OCI-M2 (cell line): ENCODE measurements around the gene SPPL3.

ENCODE experiments used
- DNase-seq: peaks from one replicate; lab custom pipeline; 2025; ENCODE audit not compliant: unreplicated experiment; lab: John Stamatoyannopoulos, UW

Gene SPPL3

DNA sequence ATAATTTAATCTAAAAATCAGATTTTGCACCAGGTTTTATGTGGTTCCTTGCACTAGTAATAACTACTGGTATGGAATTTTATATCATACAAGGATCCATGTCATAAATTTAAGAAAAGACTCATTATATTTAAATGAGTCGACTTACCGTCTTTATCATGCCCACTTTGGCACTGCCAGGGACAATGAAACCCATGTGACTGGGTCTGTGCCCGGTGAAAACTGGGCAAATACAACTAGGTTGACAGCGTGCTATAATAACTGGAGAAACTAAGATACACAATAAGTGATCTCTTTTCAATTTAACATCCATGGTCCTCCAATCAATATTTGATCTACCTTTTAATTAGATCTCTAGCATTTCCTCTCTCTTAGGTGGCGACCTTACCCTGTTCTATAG is 114.0 kb downstream of the SPPL3 start:
- no peak for DNase-seq

DNA sequence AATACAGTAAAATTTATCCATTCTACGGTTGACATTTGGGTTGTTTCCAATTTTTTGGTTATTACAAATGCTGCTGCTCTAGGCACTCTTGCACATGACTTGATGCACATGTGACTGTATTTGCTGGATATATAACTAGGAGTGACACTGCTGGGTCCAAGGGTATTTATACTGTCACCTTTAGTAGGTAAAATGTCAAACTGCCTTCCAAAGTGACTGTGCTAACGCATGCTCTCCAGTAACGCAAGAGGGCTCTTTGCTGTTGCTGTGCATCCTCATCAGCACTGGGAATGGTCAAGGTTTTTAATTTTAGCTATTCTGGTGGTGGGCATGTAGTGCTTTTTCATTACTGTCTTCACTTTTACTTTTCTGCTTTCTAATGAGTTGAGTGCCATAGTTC is 116.3 kb downstream of the SPPL3 start:
- DNase-seq: no peak

DNA sequence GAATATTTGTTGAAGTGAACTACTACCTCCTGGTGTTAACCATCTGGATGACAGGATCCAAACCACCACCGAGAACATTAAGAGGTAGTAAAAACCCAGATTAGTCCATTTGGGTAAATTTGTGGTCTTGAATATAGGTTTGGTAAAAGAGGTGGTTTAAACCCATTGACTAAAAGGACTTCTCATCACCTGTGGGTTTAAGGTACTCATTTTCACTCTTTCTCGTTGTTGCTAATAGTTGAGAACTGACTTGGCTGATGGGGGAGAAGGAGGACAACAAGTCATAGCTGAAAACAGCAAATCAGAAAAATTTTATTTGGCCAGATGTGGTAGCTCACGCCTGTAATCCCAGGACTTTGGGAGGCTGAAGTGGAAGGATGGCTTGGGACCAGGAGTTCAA is 119.4 kb downstream of the SPPL3 start:
- DNase-seq: no peak

DNA sequence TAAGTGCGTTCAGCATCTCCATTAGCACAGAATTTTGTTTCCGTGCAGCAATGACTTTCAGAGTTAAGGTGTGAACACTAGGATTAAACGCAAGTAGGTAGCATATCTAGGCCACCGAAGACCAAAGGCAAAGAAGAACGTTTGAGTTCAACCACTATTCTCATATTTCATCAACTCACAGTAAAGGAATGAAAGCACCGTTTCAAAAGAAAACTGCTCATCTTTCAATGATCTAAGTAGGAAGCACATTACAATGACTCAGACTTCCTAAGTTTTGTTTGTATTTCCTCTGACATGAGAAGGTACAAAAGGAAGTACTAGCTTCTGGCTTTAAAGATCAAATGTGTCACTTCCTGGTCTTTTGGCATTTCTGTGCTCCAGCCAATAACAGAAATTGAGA is 121.0 kb downstream of the SPPL3 start:
- no peak for DNase-seq

DNA sequence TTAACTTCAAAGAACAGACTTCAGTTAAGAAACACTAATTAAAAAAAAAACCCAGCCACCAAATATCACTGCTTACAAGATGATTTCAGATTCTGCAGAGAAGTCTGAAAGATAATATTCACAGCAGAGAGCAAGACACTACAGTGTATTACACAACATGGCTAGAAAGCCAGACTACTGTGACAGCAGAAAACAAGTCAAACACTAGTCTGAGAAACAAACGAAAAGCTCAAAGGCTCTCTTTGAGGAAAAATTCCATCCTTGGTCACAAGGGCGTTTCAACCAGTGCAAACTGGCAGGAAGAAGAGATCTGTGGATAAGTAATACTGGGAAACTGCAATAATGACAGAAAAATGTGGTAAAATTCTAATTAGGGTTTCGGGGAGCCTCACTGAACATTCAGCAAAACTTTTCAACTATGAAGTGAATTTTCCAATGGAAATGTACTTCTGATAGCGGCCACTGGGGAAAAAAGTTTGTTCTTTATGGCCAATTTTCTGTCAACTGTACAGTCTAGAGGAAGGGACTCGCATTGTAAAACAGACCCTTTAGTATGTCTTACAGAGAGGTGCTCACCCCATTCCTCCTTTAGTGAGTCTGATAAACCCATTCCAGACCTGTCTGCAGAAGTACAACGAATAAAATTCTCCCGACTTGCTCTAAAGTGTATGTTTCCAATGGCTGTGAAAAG is 128.2 kb downstream of the SPPL3 start:
- no peak for DNase-seq

DNA sequence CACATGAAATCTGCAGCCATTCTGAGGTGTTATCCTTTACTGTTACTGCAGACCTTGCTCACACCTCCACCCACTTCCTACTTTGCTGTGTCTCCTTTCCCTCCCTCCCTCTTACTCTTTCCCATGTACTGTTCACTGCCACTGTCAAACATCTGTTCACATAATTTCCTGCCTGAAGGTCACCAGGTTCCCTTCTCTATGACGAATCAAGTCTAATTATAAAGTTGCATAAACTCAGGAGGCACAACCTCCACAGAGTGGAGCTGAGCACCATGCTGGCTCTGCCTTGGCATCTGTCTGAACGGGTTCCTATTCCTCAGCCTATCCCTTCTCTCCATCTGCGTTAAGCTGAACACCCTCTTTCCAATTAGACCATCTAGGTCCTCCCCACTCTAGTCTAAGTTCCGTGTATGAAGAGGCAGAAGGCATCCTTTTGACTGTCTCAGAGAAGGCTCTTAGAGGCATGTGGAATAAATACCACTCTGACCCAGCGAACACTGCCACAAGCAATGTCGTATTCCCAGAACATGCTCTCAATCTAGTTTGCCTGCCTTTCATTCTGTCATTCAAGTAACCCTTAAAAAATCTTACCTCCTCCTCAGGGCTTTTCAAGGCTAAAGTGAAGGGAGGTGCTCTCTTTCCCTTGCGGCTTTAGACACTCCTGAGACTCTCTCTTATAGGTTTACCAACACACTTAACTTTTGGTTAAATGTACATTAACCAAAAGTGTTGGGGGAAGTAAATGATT is 129.8 kb downstream of the SPPL3 start:
- no peak for DNase-seq

DNA sequence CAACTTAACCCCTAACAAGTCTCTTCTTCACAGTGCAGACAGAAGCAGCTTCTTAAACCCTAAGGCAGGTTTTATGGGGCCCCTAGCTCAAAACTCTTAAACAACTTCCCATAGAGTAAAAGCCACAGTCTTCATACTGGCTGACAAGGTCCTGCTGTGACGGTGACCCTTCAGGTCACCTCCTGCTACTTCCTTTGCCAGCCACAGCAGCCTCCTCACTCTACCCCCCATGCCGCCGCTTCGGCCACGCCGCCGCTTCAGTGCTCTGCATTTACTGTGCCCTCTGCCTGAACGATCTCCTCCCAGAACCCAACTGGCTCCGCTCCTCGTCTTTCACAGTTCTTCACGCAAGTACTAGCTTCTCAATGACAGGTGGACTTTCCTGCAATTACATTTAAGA is 133.1 kb downstream of the SPPL3 start:
- no peak for DNase-seq

DNA sequence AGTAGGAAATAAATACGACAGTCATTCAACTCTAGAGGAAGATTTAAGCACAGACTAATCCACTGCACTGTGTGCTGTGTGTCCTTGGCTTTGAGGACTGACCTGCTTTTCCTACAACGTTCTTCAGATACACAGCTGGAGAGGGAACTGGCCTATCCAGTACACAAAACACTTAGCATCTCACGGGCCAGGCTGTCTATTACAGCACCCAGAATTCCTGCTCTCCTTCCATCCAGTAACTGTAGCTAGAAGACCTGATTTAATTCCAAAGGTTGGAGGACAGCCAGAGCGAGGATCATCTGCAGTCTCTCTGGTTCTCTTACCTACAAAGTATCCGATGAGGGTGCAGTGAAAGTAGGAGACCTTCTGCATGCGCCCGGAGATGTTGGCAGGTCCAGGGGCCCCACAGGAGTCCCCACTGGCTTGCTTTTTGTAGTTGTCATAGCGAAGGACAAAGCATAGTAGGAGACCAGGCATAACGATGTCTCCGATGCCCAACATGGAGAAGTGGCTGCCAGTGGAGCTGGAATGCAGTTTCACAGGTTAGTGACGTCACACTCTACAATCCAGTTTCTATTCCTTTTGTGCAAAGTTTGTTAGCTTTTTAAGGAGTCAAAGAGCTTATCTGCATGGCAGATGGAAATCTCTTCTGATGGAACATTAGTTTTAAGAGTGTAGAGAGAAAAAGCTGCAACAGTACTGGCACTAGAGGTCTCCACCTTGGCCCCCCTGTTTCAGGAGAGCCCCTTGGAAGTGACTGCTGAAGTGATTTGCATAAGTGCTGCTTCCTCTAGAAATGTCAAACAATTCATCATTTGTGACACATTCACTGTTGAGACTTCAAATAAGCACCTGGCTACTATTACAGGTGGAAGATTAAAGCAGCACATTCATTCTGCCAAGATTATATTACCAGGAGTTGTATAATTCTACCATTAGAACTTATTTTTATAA is 136.8 kb downstream of the SPPL3 start:
- DNase-seq: no peak

DNA sequence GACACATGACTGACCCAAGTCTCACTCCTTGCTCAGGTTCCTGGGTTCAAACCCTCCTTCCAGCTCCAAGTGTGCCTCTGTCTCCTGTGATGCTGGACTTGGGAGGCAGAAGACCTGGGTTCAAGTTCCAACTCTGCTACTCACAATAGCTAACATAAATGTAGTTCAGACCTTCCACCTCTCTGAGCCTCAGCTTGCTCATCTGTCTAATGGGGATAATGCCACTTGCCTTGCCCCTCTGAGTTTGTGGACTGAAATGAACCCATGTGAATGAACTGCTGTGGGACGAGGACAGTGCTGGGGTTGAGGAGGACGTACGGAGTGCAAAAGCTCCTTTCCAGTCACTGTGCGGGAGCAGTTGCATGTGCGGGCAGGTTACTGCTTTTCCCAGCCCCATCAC is 137.6 kb downstream of the SPPL3 start:
- DNase-seq: no peak

DNA sequence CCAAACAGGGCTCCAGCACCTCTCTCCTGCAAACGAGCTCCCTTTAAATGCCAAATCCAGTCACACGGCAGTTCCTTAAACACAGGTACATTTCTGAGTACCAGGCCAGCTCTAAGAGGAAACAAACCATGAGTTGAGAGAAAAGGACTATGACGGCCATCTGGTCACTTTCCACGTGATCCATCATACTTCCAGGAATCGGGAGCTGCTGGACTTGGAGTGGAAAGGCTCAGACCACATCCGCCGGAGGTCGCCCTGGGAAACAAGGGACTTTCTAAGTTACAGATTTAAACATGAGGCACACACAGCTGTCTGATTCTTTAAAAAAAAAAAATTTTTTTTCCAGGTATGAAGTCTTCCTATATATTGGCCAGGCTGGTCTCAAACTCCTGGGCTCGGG is 139.3 kb downstream of the SPPL3 start:
- DNase-seq: no peak

DNA sequence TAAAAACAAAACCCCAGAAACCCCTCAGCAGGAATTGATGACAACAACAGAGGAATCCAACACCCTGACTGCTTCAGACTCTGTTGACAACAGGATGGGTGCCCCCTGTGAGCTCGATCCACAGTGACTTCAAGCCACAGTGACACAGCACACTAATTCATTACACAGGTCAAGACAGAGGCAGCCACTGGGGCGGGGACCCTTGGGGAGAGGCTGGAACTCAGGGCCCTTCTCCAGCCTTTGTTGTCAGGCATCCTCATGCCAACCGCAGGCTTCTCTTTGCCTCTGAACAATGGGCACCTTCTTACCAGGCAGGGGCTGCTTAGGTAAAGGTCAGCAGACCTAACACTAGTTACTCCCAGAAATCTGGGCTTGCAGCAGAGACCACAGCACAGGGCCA is 140.9 kb downstream of the SPPL3 start:
- no peak for DNase-seq

DNA sequence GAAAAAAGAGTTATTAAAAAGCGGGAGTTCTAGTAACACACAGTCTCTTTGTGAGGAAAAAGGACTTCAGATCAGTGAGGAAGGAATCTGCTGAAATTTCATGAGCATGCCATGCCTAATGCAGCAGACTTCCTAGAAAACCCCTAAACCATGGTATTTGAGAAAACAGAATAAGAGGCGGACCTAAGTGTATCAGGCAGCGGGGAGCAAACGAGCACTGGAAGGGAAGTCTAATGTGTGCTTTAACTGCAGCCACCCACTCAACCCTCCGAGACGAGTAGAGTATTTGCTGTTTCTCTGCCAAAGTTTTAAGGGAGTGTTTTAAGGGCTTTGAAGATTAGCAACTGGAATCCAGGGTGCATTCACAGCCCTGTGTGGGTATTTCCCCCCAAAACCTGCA is 142.1 kb downstream of the SPPL3 start:
- no peak for DNase-seq

DNA sequence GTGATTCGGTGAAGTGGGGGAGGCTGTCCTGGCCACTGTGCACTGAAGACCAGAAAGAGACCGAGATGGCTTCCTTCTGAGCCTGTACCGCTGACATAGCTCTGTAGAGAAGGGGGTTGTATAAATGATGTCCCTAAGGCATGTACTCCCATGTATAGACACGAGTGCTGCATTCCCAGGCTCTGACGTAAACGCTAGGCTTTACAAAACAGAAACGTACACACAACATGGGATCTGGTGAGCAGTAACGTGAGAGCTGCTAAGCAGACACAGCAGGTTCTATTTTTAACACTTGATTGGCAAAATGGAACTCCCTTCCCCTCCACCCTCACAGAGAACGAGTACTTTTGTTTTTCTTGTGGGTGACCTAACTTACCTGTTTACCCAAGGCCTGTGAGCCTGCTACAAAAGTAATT is 142.6 kb downstream of the SPPL3 start:
- DNase-seq: no peak

DNA sequence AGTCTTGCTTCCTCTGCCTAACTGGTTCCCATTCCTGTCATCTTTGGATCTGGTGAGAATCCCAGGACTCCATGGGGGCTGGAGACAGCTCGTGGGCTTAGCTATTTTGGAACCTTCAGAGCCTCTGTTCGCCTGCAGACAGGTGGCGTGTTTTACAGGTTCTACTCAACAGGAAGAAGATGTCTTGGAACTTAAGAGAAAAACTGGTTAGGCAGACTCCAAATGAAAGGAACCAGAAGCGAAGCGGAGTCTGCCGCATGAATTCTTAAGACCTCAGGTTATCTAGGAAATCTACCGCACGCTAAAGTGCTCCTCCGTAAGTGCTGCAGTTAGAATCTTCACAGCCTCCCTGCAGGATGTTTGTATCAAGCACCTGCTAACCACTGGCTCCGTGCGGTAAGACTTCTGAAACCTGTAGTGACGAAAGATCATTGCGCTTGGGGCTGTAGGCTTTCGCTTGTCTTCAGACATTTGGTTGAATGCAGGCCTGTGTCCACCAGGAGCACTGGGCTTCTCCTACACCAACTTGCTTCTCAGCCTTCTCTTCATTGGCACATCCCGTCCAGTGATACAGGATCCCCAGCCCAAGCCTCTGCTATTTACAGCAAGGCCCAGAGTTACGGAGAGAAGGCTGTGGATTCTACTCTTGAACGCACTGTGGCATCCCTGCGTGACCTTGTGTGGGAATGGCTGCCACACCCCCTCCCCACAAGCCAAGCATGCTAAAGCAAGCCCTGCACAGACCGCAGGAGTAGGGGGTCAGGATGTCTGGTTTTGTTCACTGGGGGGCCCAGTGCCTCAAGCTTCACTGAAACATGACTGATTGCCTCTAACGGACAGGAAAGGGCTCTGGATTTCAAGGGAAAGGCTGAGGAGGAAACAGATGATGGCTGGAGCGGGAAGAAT is 143.6 kb downstream of the SPPL3 start:
- DNase-seq: no peak

DNA sequence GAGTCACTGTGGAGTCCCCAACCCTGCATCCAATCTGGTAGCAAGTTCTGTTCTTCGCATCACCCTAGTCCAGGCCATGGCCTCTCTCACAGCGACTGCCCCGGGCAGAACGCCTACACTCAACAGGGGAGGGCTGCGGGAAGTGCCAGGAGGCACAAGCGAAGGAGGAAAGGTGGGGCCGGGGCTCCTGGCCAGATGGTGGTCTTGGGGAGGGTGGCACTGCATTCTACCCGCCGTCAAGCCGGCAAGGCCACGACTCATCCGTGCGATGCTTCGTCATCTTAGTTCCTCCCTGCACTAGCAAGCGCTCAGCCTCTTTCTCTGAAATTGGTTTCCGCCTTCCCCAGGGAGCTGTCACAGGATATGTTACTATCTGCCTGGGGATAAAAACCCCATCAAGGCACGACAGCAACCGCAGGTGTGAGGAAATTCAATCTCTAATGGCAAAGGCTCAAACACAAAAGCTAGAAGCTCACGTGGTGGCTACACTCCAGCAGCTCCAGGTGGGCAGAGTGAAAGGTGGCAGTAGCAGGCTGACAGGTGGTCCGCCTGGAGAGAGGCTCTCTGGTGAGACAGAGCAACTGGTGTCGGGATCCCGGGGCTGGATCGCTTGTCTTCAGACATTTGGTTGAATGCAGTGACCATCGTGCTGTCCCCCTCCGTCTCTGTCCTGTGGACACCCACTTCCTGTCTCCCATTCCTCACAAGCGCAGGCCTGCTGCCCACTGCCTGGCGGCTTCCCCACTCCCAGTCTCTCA is 144.4 kb downstream of the SPPL3 start:
- no peak for DNase-seq

DNA sequence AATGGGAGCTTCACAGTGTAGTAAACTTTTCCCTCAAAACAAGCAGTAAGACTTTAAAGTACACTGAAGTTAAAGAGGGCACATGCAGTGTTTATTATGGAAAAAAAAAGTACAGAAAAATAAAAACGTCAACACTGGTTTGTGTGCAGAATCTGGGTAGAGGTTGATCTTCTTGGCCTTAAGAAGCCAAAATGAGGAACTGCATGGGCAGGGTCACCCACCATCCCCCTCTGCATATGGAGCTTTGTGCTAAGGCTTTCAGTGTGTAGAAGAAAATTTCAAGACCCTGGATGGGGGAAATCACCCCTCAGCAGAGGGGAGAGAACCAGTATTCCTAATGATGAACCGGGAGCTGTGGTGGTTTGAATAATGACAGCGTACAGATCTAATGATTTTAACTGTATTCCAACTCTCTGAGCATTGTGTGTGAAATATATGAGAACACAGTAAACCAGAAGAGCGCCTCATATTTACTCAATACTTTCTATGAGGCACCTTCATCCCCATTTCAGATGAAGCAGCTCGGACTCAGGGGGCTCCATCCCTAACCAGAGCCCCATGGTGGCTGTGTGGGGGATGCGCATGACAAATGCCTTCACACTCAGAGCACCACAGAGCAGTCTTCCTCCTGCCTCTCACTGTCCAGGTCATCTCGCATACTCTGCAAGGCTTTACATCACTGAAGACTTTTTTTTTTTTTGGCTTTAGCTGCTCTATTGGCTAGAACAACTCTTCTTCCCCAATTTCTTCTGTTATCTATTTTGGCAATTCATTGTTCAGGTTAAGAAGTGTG is 145.2 kb downstream of the SPPL3 start:
- no peak for DNase-seq

DNA sequence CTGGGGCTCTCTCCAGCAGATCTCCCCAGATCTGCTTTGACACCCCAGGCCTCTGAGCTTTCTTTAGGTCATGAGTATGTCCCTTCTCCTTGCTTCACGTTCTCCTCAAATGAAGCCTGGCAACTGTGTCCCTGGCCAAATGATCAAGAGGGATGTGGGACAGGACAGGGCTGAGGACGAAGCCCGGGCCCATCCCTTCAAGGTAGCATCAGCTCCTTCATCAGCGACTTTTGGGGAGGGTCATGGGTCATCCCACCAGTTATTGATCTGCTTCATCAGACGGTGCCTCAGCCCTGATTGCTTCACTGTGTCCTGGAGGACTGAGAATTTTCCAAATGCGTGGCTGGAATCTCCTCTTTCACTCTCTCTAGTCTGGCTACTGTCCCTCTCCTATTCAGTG is 146.2 kb downstream of the SPPL3 start:
- no peak for DNase-seq

DNA sequence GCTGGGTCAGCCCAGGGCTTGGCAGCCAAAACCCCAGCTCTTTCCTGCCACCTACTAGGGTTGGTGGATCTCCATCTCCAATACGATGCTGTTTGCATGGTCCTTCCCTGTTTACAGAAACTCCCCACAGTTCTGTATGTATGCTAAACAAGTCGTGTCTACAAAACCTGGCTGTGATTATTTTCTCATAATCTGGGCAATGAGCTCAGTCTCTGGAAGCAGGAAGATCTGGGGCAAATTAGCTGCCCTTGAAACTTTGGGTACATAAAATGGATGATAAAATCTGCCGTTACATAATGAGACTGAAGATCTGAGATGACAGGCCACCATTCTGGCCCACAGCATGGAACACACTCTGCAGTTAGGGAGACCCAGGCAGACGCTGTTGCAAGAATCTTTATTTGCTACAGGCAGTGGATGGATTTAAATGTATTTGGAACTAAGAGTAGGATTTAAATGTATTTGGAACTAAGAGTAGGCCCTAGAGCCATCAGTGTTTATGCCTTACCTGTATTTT is 146.9 kb downstream of the SPPL3 start:
- DNase-seq: no peak

DNA sequence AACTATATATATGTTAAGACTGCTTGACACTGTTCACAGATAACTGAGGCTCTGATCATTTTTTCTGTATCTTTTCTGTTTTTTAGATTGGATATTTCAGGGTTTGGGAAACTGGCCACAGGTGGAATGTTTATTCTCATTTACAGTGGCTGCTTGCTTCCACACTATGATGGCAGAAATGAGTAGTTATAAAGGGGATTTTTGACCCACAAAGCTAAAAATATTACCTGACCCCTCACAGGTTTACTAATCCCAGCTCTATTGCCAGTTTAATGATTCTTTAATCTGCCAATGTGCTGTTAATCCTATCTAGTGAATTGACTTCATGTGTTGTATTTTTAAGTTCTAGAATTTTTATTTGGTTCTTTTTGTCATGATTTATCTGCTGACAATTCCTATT is 148.9 kb downstream of the SPPL3 start:
- DNase-seq: no peak
